Gastroesophageal sphincter (tissue), 3 donors: ENCODE results near the gene GRXCR2.

Experiments used
- CTCF ChIP-seq, 4 experiments: fragments of 200-600 bp in 2 of 4; fragments of 450-650 bp in 2 of 4; sonication (generic) in 1 of 4; IDR thresholded peaks; one replicate each; pipeline ENCODE4 v1.5.1; 2017 to 2019; ENCODE audit warnings: antibody characterized with exemption in 4 of 4, mild to moderate bottlenecking in 2 of 4, moderate library complexity in 2 of 4
- EP300 ChIP-seq: sonication (generic); formaldehyde crosslinking; IDR thresholded peaks from one replicate; pipeline ENCODE4 v1.6.1; 2017; ENCODE audit warnings: antibody characterized with exemption, mild to moderate bottlenecking

- TF ChIP-seq CTCF (IDR thresholded peaks at IDR 0.05): no peak
- TF ChIP-seq EP300: no peak
These were observed 12.9 kb downstream of the GRXCR2 start for GRCh38 chr5:145859897-145860296.
